RWPE2 (cell line): ENCODE measurements around the gene ONECUT2.

ENCODE experiments used
- ATAC-seq: fragments of 200-7000 bp; cut with Tn5 transposase; 3 replicates; pipeline ENCODE4 v1.9.1; 2021; ENCODE audit warnings: low read depth
- DNase-seq: peaks from one replicate; pipeline ENCODE4 v3.0.0-alpha.2; 2020; ENCODE audit warnings: low spot score
- H3K27ac ChIP-seq: fragments of 450-650 bp; 2 replicates; pipeline ENCODE4 v1.5.1; 2017; ENCODE audit warnings: mild to moderate bottlenecking; ENCODE audit not compliant: poor library complexity, severe bottlenecking
- H3K27me3 ChIP-seq: fragments of 250-450 bp; sonication (Bioruptor Pico); 2 replicates; pipeline ENCODE4 v1.5.1; 2021; ENCODE audit warnings: mild to moderate bottlenecking, moderate library complexity; ENCODE audit not compliant: insufficient read depth, poor library complexity, severe bottlenecking
- H3K36me3 ChIP-seq: fragments of 250-450 bp; sonication (Bioruptor Pico); 2 replicates; pipeline ENCODE4 v1.5.1; 2020; ENCODE audit warnings: low read depth, mild to moderate bottlenecking, moderate library complexity
- H3K4me1 ChIP-seq: fragments of 250-450 bp; sonication (Bioruptor Pico); 2 replicates; pipeline ENCODE4 v1.5.1; 2021; ENCODE audit warnings: mild to moderate bottlenecking, moderate library complexity; ENCODE audit not compliant: insufficient read depth, poor library complexity, severe bottlenecking
- H3K4me3 ChIP-seq: fragments of 250-450 bp; sonication (Bioruptor Pico); 2 replicates; pipeline ENCODE4 v1.5.1; 2021; ENCODE audit warnings: mild to moderate bottlenecking, moderate library complexity; ENCODE audit not compliant: severe bottlenecking
- H3K9me3 ChIP-seq: fragments of 250-450 bp; sonication (Bioruptor Pico); 2 replicates; pipeline ENCODE4 v1.5.1; 2021; ENCODE audit warnings: mild to moderate bottlenecking, moderate library complexity; ENCODE audit not compliant: severe bottlenecking
- TF ChIP-seq, protein P1 (sequence below): fragments of 450-650 bp; IDR thresholded peaks from one replicate; pipeline ENCODE4 v1.5.1; 2017; ENCODE audit warnings: mild to moderate bottlenecking, moderate library complexity; ENCODE audit not compliant: poor library complexity, severe bottlenecking

ONECUT2 gene

DNA sequence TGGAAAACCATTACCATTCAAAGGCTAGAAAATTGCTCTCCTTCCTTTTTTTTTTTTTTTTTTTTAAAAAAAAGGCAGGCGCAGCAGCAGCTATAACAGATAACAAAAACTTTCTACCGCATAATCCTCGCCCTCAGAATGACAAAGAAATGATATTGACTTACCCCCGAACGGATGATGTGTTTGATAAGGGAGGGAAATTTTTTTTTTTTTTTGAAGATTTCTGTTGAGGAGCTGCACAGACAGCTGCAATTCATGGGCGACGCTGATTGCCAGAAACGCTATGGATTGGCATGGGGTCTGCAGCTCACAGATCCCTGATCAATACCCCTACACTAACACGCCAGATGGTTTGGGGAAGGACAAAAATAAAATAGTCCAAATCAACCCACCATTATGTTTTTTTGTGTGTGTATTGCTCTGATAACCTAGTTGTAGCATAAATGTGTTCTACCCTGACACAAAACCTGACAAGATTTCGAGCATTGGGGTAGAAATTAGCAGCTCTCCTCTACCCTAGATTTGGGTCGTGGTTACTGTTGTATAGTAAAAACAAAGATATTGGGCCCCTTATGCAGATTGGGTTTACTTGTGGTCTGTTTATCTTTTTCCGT is 3.6 kb upstream of the ONECUT2 start:
- H3K36me3 ChIP-seq, result no peaks in the 10 kb centered on the region
- H3K9me3 ChIP-seq, result no peaks in the 10 kb centered on the region
- H3K4me1 ChIP-seq, result no peaks in the 10 kb centered on the region
- H3K27ac ChIP-seq, result no peak overlapping the region
- DNase-seq, result no peak
- TF ChIP-seq, protein P1, sequence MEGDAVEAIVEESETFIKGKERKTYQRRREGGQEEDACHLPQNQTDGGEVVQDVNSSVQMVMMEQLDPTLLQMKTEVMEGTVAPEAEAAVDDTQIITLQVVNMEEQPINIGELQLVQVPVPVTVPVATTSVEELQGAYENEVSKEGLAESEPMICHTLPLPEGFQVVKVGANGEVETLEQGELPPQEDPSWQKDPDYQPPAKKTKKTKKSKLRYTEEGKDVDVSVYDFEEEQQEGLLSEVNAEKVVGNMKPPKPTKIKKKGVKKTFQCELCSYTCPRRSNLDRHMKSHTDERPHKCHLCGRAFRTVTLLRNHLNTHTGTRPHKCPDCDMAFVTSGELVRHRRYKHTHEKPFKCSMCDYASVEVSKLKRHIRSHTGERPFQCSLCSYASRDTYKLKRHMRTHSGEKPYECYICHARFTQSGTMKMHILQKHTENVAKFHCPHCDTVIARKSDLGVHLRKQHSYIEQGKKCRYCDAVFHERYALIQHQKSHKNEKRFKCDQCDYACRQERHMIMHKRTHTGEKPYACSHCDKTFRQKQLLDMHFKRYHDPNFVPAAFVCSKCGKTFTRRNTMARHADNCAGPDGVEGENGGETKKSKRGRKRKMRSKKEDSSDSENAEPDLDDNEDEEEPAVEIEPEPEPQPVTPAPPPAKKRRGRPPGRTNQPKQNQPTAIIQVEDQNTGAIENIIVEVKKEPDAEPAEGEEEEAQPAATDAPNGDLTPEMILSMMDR, result no peak
- H3K27me3 ChIP-seq, result peaks cover 91% of the 10 kb centered on the region
- ATAC-seq, result no peak
- H3K4me3 ChIP-seq, result no peak overlapping the region

DNA sequence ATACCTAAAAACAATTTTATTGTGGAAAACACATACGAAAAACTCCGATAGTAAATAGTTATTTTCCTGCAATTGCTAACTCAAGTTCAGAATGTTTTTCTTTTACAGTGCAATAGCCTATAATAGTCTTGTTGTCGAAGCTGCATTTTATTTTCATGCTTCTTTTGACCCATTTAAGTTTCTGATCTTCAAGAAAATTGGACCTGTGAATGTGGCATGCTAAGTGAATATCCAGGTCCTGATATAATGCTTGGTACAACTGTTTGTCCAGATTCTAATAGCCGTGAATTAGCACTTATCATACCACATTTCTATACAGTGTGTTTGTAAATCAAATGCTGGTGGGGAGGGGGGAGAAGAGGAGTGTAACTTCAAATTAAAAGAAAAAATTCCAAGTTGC is 3.0 kb upstream of the ONECUT2 start:
- ATAC-seq (no peak), DNase-seq (no peak)
- TF ChIP-seq, protein P1, result no peak
- Histone ChIP-seq H3K36me3 (no peaks in the 10 kb centered on the region), H3K4me1 (no peaks in the 10 kb centered on the region), H3K9me3 (no peaks in the 10 kb centered on the region), H3K27ac (no peak overlapping the region), H3K4me3 (no peak overlapping the region), H3K27me3 (peaks cover 91% of the 10 kb centered on the region)

DNA sequence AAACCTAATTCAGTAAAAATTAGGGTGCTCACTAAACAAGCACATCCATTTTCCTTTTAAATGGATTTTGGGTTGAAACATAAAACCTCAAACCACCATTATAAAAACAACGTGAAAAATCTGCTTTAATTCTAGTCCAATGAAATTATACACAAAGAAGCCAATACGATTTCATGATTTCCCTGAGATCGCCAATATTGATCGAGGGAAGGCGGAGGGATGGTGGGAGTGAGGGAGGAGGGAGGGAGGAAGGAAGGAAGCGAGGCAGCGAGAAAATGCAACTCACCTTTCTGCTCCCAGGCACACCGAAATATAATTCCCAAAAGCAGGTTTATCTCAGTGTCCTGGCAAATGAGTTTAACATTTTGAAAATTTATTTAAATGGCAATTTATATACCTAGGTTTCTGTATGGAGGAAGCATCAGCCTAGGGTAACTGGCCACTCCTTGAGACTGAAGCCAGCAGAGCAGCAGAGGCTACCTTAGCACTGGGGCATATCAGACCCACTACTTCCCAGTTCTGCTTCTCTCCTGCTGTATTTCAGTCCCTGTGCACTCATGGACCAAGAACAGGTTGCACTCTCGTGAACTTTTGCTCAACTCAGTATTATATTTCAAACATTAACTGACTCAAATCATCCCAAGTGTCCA is 2.3 kb upstream of the ONECUT2 start:
- Histone ChIP-seq H3K9me3 (no peaks in the 10 kb centered on the region), H3K4me1 (no peaks in the 10 kb centered on the region)
- TF ChIP-seq, protein P1, result no peak

DNA sequence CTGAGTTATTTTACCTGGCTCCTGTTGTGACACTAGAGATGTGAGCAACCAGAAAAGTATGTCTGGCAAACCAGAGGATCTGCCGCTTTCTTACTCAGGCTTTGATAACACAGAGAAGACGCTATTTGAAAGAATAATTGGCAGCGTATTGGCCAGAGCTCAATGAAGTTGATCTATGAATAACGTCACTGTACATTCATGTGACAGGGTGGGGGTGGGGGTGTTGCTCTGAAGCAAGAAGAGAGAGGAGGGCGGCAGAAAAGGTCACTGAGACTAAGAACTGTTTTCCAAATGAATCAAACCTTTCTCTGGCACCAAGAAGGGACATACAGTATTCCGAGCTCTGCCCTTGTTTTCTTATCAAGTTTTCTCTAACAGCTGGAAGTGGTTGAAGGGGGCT is 1.7 kb upstream of the ONECUT2 start:
- Histone ChIP-seq H3K27ac (no peak overlapping the region), H3K36me3 (no peaks in the 10 kb centered on the region), H3K9me3 (no peaks in the 10 kb centered on the region), H3K4me1 (no peaks in the 10 kb centered on the region), H3K4me3 (no peak overlapping the region), H3K27me3 (peaks cover 91% of the 10 kb centered on the region)
- DNase-seq (no peak), ATAC-seq (no peak)
- TF ChIP-seq, protein P1, result no peak

More for the DNA sequence above, 2.3 kb upstream of the ONECUT2 start:
- H3K27me3 ChIP-seq, result peaks cover 91% of the 10 kb centered on the region
- no peak overlapping the region for H3K27ac ChIP-seq
- no peak overlapping the region for H3K4me3 ChIP-seq
- DNase-seq, result no peak
- H3K36me3 ChIP-seq, result no peaks in the 10 kb centered on the region
- no peak for ATAC-seq

DNA sequence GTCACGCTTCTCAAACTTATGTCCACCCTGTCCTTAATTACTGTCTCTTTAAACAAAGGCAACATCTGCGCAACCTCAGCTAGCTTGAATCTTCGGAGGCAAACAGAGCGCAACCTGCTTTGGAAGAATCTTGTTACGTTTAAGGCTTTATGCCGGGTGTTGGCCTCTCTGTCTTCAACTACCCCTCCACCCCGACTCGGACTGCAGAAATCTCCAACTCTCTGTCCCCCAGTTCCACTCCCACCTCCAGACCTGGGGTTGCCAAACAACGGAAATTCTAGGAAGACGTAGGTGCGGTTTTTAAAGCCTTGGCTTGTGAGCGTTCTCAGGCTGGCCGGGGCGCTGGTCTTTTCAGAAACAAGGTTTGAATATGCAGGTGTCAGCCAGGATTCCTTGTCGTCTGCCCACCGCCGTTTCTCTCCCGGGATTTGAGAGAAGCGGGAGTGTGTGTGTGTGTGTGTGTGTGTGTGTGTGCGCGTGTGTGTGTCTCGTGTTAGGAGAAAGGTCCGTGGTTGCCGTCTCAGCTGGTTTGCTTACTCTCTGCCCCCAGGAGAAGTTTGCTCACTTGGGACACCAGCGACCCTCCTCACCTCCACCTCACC is 1.1 kb upstream of the ONECUT2 start:
- ATAC-seq (no peak), DNase-seq (no peak)
- Histone ChIP-seq H3K9me3 (no peaks in the 10 kb centered on the region), H3K27ac (no peak overlapping the region), H3K36me3 (no peaks in the 10 kb centered on the region), H3K4me1 (no peaks in the 10 kb centered on the region), H3K27me3 (peaks cover 92% of the 10 kb centered on the region), H3K4me3 (no peak overlapping the region)
- TF ChIP-seq, protein P1, result no peak
